ENCODE measurements around the gene ANGPTL2. TPM values are rescaled to one million over a fixed set of nuclear protein-coding genes. Genes with fewer than 3 reads are reported as not detected.

Gene ANGPTL2
- total RNA-seq, 1 experiment from 2014 or later: 21.1 TPM

DNA sequence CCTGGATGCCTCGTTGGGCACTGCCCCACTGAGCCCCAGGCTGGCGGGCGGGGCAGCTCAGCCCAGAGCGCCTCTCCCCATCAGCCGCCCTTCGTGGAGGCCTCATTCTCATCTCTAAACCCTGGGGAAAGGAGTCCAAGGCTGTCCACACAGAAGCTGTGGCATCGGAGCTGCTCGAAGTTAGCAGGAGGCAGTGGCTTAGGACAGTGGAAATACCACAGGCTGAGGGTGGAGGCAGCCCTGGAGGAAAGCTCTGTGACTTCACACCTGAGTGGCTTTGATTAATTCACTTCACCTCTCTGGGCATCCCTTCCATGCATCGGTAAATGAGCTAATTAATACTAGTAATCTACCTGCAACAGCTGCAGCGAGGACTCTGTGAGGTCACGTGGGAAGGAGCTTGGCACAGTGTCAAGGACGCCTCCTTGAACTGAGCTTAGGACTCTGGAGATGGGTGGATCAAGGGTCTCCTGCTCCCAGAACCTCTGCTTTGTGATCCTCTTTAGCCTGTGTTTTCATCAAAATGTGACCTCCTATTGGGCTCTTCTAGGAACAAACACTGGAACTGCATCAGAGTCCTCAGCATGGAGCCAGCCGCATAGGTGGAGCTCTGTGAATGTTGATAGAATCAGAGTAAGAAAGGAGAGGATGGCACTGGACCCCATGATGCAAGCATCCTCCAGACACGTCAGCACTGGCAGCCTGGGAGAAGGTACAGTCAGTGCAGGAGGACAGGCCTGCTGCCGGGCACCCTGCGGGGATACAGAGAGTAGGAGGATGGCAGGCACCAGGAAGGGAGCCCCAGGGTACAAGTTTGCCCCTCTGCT is 842 bp upstream of the ANGPTL2 start:
- H3K36me3 ChIP-seq: no peaks in the 10 kb centered on the region
- H3K4me1 ChIP-seq: peaks cover 26% of the 10 kb centered on the region
- no peaks in the 10 kb centered on the region for H3K9me3 ChIP-seq (replicated peaks)
- no peaks in the 10 kb centered on the region for H3K27me3 ChIP-seq
- H3K27ac ChIP-seq: peak overlapping the region; percentile 87
- DNase-seq: peak; percentile 69 to 82
- H3K4me3 ChIP-seq: peak overlapping the region; percentile 74

DNA sequence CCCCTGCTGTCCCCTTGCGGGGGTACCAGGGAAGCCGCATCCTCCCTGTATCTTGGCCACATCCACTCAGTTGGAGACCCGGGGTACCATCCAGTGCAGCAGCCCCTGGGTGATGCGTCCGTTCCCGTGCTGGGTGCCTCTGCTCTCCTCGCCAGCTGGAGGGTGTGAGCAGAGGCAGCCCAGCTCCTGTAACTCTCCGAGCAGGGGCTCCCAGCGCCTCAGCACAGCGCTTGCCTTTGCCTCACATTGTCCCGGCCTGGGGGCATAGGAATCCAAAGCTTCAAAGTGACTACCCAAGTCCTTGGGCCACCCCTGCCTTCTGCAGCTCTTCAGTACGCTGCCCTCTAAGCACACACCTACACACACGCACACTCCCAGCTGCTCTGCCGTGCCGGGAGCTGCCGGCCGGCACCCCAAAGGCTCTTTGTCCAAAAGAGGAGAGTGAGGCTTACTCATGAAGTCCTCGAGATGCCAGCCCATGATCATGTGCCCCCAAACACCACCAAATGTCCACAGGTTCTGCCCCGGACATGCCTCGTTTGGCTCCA is 733 bp downstream of the ANGPTL2 start:
- peak; percentile 52 to 60 for DNase-seq
- Histone ChIP-seq H3K36me3 (no peaks in the 10 kb centered on the region), H3K27me3 (no peaks in the 10 kb centered on the region), H3K4me1 (peaks cover 23% of the 10 kb centered on the region), H3K9me3 (replicated peaks) (no peaks in the 10 kb centered on the region), H3K4me3 (peak overlapping the region; percentile 74), H3K27ac (peak overlapping the region; percentile 87)

DNA sequence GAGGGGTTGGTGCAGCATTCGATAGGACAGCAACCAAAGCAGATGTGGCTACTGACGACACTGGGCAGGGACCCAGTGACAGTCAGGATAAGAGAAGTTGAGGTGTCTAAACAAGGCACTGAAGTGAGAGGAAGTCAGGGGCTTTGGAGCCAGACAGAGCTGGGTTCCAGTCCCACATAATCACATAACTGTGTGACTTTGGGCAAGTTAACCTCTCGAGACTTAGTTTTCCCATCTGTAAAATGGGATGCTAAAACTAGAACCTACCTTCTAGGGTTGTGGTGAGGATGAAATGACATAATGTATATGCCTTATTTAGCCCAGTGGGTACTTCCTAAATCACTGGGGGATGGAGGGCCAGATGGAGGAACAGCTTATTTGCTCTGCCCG is 3.1 kb downstream of the ANGPTL2 start:
- peaks cover 14% of the 10 kb centered on the region for H3K4me1 ChIP-seq
- no peak for DNase-seq
- no peaks in the 10 kb centered on the region for H3K36me3 ChIP-seq
- H3K27me3 ChIP-seq: no peaks in the 10 kb centered on the region
- no peaks in the 10 kb centered on the region; the same call in 1 of the 2 replicates for H3K9me3 ChIP-seq (replicated peaks)
- no peak overlapping the region for H3K4me3 ChIP-seq
- H3K27ac ChIP-seq: no peak overlapping the region

DNA sequence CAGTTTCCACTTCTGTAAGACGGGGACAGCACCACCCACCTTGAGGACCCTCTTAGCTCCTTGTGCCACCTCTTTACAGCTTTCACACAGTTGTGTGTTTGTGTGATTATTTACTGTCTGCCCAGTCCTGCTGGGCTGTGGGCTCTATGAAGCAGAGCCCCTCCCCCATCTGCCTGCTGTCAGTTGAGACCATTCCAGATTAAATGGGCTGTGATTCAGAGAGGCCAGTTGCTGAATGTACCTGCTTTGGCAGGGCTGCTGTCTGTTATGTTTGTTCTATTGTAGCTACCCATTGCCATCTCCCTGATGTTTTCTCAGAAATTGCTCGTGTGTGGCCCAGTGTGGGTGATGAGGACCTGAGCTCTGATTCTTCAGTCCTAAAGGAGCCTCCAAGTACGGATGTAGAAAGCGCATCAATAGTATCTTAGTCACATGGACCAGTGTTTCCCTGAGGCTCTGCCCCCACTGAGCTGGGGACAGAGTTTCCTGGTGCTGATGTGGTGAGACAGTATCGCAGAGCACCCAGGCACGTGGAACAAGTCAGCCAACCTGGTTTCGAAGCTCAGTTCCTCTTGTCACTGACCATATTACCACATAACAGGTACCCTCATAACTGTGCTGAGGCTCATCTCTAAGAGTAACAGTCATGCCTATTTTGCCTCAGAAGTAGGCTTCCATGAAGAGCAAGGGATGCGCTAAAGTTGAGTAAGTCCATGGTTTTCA is 3.7 kb downstream of the ANGPTL2 start:
- Histone ChIP-seq H3K36me3 (no peaks in the 10 kb centered on the region), H3K27ac (no peak overlapping the region), H3K27me3 (no peaks in the 10 kb centered on the region), H3K4me3 (no peak overlapping the region), H3K4me1 (peaks cover 8% of the 10 kb centered on the region), H3K9me3 (replicated peaks) (no peaks in the 10 kb centered on the region; the same call in 1 of the 2 replicates)
- no peak for DNase-seq

DNA sequence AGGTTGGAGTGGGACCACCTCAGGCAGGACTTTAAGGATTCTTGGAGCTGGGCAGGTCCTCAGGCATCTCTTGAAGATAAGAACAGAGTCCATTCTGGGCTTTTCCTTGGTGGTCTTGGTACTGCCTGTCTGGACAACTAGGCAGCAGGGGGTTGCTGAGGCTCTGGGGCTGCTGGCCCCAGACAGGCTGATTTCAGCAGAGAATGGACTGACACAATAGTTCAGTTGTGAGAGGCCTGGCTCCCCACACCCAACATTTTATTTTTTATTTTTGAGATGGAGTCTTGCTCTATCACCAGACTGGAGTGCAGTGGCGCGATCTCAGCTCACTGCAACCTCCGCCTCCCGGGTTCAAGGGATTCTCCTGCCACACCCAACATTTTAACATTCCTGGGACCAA is 4.6 kb downstream of the ANGPTL2 start:
- Histone ChIP-seq H3K36me3 (no peaks in the 10 kb centered on the region), H3K4me1 (peaks cover 3% of the 10 kb centered on the region; the same call in 1 of the 2 replicates), H3K27ac (no peak overlapping the region), H3K27me3 (no peaks in the 10 kb centered on the region), H3K9me3 (replicated peaks) (no peaks in the 10 kb centered on the region; the same call in 1 of the 2 replicates), H3K4me3 (no peak overlapping the region)
- DNase-seq: no peak

DNA sequence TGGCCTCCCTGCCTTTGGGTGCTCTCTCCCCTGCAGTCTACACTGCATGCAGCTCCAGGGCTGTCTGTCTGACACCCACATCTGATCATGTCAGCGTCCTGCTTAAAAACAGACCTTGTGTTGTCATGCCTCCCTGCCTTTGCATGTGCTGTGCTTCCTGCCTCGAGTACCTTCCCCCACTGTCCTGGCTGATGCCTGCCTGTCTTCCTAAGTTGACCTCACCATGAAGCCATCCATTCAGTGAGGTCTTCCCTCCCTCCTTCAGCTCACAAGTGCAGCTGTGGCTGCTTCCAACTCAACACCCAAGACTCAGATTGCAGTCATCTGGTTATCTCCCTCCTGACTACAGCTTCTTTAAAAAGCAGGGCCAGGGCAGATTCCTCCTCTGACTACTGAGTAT is 5.5 kb downstream of the ANGPTL2 start:
- no peaks in the 10 kb centered on the region; the same call in 1 of the 2 replicates for H3K9me3 ChIP-seq (replicated peaks)
- no peak overlapping the region for H3K27ac ChIP-seq
- H3K27me3 ChIP-seq: no peaks in the 10 kb centered on the region
- H3K36me3 ChIP-seq: no peaks in the 10 kb centered on the region
- no peak overlapping the region for H3K4me3 ChIP-seq
- peaks cover 8% of the 10 kb centered on the region for H3K4me1 ChIP-seq
- no peak for DNase-seq

DNA sequence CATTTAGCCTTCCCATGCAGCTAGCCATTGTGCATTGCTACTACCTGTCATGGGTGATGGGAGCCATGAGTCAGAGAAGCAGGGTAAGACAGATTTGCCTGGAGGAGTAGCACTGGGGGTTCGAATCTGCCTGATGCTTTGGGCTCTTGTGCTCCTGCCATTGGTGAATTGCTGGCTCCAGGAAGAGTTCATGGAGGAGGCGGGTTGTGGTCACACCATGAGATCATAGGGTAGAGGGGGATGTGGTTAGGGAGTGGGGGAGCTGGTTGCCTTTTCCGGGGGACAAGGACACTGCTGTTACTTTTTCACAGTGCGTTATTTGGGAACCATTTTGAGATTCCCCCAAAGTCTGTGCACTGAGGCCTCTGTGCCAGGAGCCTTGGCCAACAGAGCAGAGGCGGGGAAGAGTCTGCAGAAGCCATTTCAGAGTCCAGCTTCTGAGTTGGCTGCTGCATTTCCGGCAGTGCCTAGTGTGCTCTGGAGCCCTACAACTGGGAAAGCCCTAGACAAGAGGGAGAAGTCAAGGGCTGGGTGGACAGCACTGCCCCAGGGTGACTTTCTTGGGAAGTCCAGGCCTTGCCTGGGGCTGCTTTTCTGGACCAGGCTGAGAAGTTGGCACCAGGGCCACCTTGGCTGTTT is 6.2 kb downstream of the ANGPTL2 start:
- H3K27me3 ChIP-seq: no peaks in the 10 kb centered on the region
- peaks cover 8% of the 10 kb centered on the region for H3K4me1 ChIP-seq
- no peak for DNase-seq
- no peaks in the 10 kb centered on the region; the same call in 1 of the 2 replicates for H3K9me3 ChIP-seq (replicated peaks)
- H3K36me3 ChIP-seq: no peaks in the 10 kb centered on the region
- no peak overlapping the region for H3K27ac ChIP-seq
- no peak overlapping the region for H3K4me3 ChIP-seq

DNA sequence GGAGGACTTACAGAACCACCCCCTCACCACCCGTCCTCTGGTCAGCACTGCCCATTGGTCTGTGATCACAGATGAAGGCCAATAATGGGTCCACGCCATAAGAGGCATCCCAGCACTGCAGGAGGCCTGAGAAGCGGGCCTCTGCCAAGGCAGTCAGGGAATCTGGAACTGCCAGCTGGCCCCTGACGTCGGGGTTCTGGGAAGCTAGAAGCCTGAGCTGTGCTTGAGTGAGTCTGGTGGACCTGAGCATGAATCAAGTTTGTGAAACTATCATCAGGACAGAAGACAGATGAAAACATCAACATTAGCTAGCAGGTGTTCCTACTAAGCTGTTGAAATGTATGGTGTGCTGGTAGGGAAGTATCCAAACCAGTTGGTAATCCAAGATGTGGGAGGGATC is 7.8 kb downstream of the ANGPTL2 start:
- no peaks in the 10 kb centered on the region for H3K36me3 ChIP-seq
- H3K4me3 ChIP-seq: no peak overlapping the region
- H3K9me3 ChIP-seq (replicated peaks): no peaks in the 10 kb centered on the region; the same call in 1 of the 2 replicates
- DNase-seq: no peak
- H3K27ac ChIP-seq: no peak overlapping the region
- H3K27me3 ChIP-seq: no peaks in the 10 kb centered on the region
- H3K4me1 ChIP-seq: peaks cover 8% of the 10 kb centered on the region

DNA sequence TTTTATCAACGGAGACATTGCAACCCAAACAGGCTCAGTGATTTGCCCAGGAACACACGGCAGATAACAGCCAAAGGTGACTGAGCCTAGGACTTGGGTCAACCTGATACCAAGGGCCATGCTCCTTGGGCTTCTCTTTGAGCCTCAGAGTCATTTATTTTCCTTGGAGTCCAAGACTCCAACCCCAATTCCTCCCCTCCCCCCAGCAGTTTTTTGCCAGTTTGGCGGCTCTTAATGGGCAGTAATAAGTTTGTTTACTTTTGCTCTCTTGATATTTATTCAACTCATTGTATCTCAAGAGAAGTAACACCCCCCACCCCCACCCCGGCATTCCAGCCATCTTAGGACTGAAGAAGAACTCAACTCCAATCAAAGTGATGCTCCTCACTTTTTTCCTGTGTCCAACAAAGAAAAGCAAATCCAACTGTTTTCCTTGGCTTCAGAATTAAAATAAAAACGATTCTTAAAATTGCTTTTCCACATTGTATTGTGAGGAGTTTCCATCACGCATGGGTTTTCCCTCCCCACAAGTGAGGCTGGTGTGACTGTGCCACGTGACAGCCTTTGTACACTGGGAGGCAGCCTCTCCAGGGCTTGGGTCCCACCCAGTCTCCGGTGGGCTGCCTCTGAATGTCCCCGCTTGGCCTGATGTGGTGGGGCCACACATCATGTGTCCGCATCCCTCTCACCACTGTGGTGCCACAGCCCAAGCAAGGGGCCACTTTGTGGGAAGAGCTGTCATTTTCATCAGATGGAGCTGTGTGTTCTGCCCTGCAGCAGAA is 9.1 kb downstream of the ANGPTL2 start:
- no peaks in the 10 kb centered on the region for H3K27me3 ChIP-seq
- no peaks in the 10 kb centered on the region; the same call in 1 of the 2 replicates for H3K9me3 ChIP-seq (replicated peaks)
- H3K4me3 ChIP-seq: no peak overlapping the region
- no peak overlapping the region for H3K27ac ChIP-seq
- DNase-seq: no peak
- H3K36me3 ChIP-seq: no peaks in the 10 kb centered on the region
- H3K4me1 ChIP-seq: peaks cover 8% of the 10 kb centered on the region

DNA sequence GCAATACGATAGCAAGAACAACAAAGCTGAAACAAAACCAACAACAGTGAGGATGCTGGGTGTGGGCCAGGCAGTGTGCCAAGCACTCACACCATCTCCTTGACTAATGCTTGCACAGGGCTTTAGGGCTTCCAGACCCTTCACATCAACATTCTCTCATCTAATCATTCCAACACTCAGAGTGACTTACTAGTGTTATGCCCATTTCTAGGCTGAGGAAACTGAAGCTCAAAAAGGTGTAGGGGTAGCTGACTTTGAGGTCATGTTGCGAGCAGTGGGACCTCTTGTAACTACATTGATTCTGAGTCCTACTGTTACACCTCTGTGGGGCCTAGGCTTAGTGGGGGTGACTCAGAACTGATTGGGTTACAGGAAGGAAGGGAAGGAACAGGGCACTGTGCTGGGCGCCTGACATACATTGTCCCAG is 9.7 kb downstream of the ANGPTL2 start:
- Histone ChIP-seq H3K27ac (no peak overlapping the region), H3K36me3 (no peaks in the 10 kb centered on the region), H3K4me1 (peaks cover 8% of the 10 kb centered on the region), H3K9me3 (replicated peaks) (no peaks in the 10 kb centered on the region; the same call in 1 of the 2 replicates), H3K27me3 (no peaks in the 10 kb centered on the region), H3K4me3 (no peak overlapping the region)
- DNase-seq: peak in 1 of 2 experiments; percentile 30

DNA sequence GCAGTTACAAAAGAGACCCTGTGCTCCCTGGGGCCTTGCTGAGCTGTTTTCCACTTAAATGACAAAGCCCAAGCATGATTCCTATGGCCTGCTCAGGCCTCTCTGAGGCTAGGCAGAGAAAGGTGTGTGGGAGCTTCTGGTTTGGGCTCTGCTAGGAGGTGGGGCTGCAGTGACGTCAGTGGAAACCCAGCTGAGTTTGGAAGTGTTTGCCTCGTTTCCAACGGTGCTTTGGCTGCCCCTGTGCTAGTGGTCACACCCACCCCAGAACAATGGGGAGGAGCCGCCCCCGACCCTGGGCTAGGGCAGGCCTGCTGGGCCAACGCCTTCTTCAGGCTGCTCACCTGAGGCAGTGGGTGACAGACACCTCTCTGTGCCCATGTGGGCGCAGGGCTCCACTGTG is 10.4 kb downstream of the ANGPTL2 start:
- no peak overlapping the region for H3K27ac ChIP-seq
- DNase-seq: no peak
- no peaks in the 10 kb centered on the region; the same call in 1 of the 2 replicates for H3K9me3 ChIP-seq (replicated peaks)
- H3K4me3 ChIP-seq: no peak overlapping the region
- peaks cover 8% of the 10 kb centered on the region for H3K4me1 ChIP-seq
- no peaks in the 10 kb centered on the region; the same call in 1 of the 2 replicates for H3K36me3 ChIP-seq
- no peaks in the 10 kb centered on the region for H3K27me3 ChIP-seq

DNA sequence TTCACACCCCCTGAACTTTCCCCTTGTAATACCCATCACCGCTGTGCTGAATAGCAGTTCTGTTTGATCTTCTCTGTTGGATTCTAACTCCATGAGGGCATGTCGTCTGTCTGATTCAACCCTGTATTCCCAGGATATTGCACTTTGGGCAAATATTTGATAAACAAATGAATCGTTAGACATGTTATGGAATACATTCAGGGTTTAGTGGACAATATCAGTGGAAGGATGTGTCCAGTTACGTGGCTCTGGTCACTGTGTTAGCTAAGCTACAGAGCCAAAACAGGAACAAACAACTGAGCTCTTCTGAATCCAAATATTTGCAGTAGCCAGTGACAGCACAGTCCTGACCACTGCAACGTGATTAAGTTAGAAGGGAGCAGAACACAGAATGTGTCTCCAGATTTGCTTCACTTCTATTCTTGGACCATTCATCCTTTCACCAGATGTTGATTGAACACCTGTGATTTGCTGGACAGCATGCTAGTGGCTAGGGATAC is 13.2 kb downstream of the ANGPTL2 start:
- no peak for DNase-seq

DNA sequence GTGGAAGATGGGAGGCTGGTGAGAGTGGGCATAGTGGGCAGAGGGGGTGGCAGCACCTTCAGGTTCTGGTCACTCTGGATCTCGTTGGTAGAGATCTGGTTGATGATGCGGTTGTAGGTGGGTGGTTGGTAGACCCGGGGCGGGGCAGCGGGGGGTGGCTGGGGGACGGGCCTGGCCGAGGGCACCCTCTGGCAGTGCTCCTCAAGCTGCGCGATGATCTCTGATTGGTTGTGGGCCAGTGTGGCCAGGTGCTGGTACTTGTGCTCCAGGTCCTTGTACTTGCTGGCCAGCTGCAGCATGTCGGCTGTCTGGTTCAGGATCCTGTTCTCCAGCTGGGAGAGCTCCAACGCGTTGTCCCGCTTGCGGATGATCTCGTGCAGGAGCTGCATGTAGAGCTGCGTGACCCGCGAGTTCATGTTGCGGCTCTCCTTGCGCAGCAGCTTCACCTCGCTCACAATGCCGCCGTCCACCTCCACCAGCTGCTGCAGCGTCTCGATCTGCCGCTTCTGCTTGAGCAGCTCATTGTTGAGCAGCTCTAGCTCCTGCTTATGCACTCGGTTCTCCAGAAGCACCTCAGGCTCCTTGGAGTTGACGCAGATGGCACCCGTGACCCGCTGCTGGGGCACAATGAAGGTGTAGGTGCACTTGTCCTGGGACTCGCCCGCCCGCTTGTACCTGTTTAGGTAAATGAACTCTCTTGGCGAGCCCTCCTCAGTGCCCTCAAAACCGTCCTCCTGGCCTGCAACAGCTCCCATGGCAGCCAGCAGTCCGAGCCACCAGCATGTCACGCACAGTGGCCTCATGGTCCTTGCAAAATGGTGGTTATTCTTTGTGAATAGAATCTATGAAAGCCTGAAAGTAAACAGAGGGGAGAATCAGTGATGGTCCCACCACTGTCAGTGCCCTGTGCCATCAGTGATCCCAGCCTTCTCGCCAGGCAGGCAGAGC is 14.2 kb downstream of the ANGPTL2 start:
- Histone ChIP-seq H3K4me1 (peaks cover 7% of the 10 kb centered on the region), H3K27me3 (no peaks in the 10 kb centered on the region), H3K4me3 (no peak overlapping the region), H3K36me3 (peaks cover 12% of the 10 kb centered on the region; the same call in 1 of the 2 replicates), H3K27ac (no peak overlapping the region), H3K9me3 (replicated peaks) (no peaks in the 10 kb centered on the region)
- DNase-seq: no peak

More for the DNA sequence above, 13.2 kb downstream of the ANGPTL2 start:
- Histone ChIP-seq H3K4me1 (peaks cover 8% of the 10 kb centered on the region), H3K36me3 (peaks cover 12% of the 10 kb centered on the region; the same call in 1 of the 2 replicates), H3K4me3 (no peak overlapping the region), H3K9me3 (replicated peaks) (no peaks in the 10 kb centered on the region), H3K27me3 (no peaks in the 10 kb centered on the region), H3K27ac (no peak overlapping the region)
